Kidney (tissue), 14 donors: Measurements from ENCODE around the gene CBX2. TPM values are rescaled to one million over a fixed set of nuclear protein-coding genes. Genes with fewer than 3 reads are reported as not detected.

Experiments used
- DNase-seq, 5 donors: peaks; one replicate each; pipeline ENCODE4 v3.0.0-alpha.2; 2013 to 2020
- FAIRE-seq: peaks from 2 replicates; lab custom pipeline; 2012; peaks lifted over from hg19 to GRCh38; lab: Jason Lieb, UNC
- H3K27ac ChIP-seq, 2 donors: one replicate each; pipeline ENCODE4 v1.7.0; 2013; ENCODE audit warnings: low read depth in 2 of 2, low read length in 2 of 2, inconsistent platforms in 1 of 2
- H3K27me3 ChIP-seq: one replicate; pipeline ENCODE4 v1.7.1; 2013; ENCODE audit warnings: low read length, inconsistent platforms; ENCODE audit not compliant: control insufficient read depth, insufficient read depth
- H3K36me3 ChIP-seq, 3 donors: one replicate each; pipeline versions ENCODE4 v1.7.0 to v1.7.1; 2013; ENCODE audit warnings: low read length in 3 of 3, control low read depth in 1 of 3, inconsistent platforms in 1 of 3; ENCODE audit not compliant: insufficient read depth in 3 of 3, control insufficient read depth in 2 of 3
- H3K4me1 ChIP-seq, 3 donors: one replicate each; pipeline versions ENCODE4 v1.7.0 to v1.7.1; 2013; ENCODE audit warnings: low read length in 3 of 3, inconsistent platforms in 1 of 3, low read depth in 1 of 3; ENCODE audit not compliant: control insufficient read depth in 2 of 3, insufficient read depth in 2 of 3
- H3K4me3 ChIP-seq, 3 donors: one replicate each; pipeline versions ENCODE4 v1.7.0 to v1.8.1; 2013; ENCODE audit warnings: low read length in 3 of 3, control low read depth in 1 of 3, inconsistent platforms in 1 of 3
- H3K9ac ChIP-seq, 3 donors: one replicate each; pipeline versions ENCODE4 v1.7.0 to v1.7.1; 2013; ENCODE audit warnings: low read length in 3 of 3, control low read depth in 1 of 3, inconsistent platforms in 1 of 3
- H3K9me3 ChIP-seq, 3 donors: one replicate each; pipeline versions ENCODE4 v1.7.0 to v1.7.1; 2013; ENCODE audit warnings: low read length in 3 of 3, control low read depth in 1 of 3, inconsistent platforms in 1 of 3; ENCODE audit not compliant: control insufficient read depth in 2 of 3, insufficient read depth in 1 of 3
- CTCF ChIP-seq: IDR thresholded peaks from 3 replicates; pipeline ENCODE4 v1.5.1; 2012; ENCODE audit warnings: mild to moderate bottlenecking, moderate library complexity, borderline replicate concordance; ENCODE audit not compliant: insufficient read depth; ENCODE audit errors: extremely low read depth
- intact Hi-C: fragments of 100-400 bp; cut with DNase I; formaldehyde crosslinking; loops from one replicate; pipeline ENCODE4 v1.11.1; 2022
- polyA plus RNA-seq: library from polyadenylated mRNA; stranded (reverse); fragments of 350-450 nt; fragmentation: Illumina TruSeq; extraction: RNeasy Lipid Tissue Mini Kit (QIAGEN cat#74804); gene quantifications from one replicate; pipeline ENCODE4 v1.2.3, GENCODE V29; 2014; ENCODE audit warnings: low read depth, low replicate concordance; ENCODE audit not compliant: insufficient read depth
- total RNA-seq: library from RNA; stranded (reverse); fragmentation: NEBNext Ultra II Directional; extraction: Animal tissue kit (Norgen Biotek cat#: 25700); gene quantifications from one replicate; pipeline ENCODE4 v1.2.1, GENCODE V29; 2021
- donor health status: control.
- donor health status: control.
- donor health status: control.
- donor health status: control.
- donor health status: control.
- donor health status: DM: yes; HTN: yes; CAD: no.
- donor health status: Normal renal cell carcinoma (clear cell type).

The CBX2 gene
- total and polyA plus RNA-seq, 2 donors from 2014 or later, result 2.2 to 3.5 TPM

- intact Hi-C loops, result no loop called here
- TF ChIP-seq CTCF, result no peak
- peaks cover 0 to 4% (median 0%) of the 10 kb centered on the region in 3 donors for H3K4me1 ChIP-seq
- peaks cover 13% of the 10 kb centered on the region for H3K27me3 ChIP-seq
- no peak overlapping the region for H3K27ac ChIP-seq
- FAIRE-seq, result no peak
- no peaks in the 10 kb centered on the region for H3K9me3 ChIP-seq
- DNase-seq, result no peak
- H3K36me3 ChIP-seq, result no peaks in the 10 kb centered on the region
- H3K4me3 ChIP-seq, result no peak overlapping the region
- no peak overlapping the region for H3K9ac ChIP-seq
These were observed 28.7 kb upstream of the CBX2 start for GRCh38 chr17:79749156-79749815.

- no peaks in the 10 kb centered on the region for H3K36me3 ChIP-seq
- no peak overlapping the region for H3K27ac ChIP-seq
- no peaks in the 10 kb centered on the region for H3K9me3 ChIP-seq
- H3K4me3 ChIP-seq, result no peak overlapping the region
- TF ChIP-seq CTCF, result no peak
- DNase-seq (peak in 1 of 5 donors; percentile 1), FAIRE-seq (no peak)
- H3K9ac ChIP-seq, result no peak overlapping the region
- H3K27me3 ChIP-seq, result peaks cover 13% of the 10 kb centered on the region
- intact Hi-C loops, result no loop called here
- peaks cover 0 to 4% (median 0%) of the 10 kb centered on the region in 3 donors for H3K4me1 ChIP-seq
These were observed 28.0 kb upstream of the CBX2 start for GRCh38 chr17:79749958-79750357.

- Histone ChIP-seq H3K9ac (no peak overlapping the region), H3K4me3 (no peak overlapping the region), H3K27me3 (peaks cover 13% of the 10 kb centered on the region), H3K9me3 (no peaks in the 10 kb centered on the region), H3K36me3 (no peaks in the 10 kb centered on the region), H3K4me1 (peaks cover 0 to 4% (median 0%) of the 10 kb centered on the region in 3 donors), H3K27ac (no peak overlapping the region)
- peak in 1 of 5 donors; percentile 5 for DNase-seq
- FAIRE-seq, result no peak
- no peak for TF ChIP-seq CTCF
- intact Hi-C loops, result no loop called here
These were observed 27.1 kb upstream of the CBX2 start for GRCh38 chr17:79750650-79751545.
